ENCODE data around the gene VTI1A.

- TF ChIP-seq MXI1 (conservative IDR thresholded peaks at IDR 0.05; ENCODE audit: poor library complexity, severe bottlenecking) (no peak), POLR2AphosphoS5 (IDR thresholded peaks at IDR 0.05) (no peak), EZH2 (IDR thresholded peaks at IDR 0.05; ENCODE audit: borderline replicate concordance, insufficient read depth, low read length, poor library complexity, severe bottlenecking) (no peak)
These were observed 202.8 kb downstream of the VTI1A start for GRCh38 chr10:112649822-112650152.
